Activated CD4-positive, alpha-beta T cell treated with anti-CD3 and anti-CD28 coated beads, Interleukin-2, amount 10 ng/mL, durations not matched to agents 7 days and 5 days (primary cell): ENCODE results near the gene CCDC167. TPM values are rescaled to one million over a fixed set of nuclear protein-coding genes. Genes with fewer than 3 reads are reported as not detected.
A peak's percentile ranks its signal among the peaks of the same experiment; 100 is the strongest.

Source experiments
- CTCF ChIA-PET: fragments of 350-600 bp; sonication (Branson Sonifier 250); formaldehyde crosslinking; loops from one replicate; lab custom pipeline; 2021; ENCODE audit warnings: antibody characterized with exemption; lab: Charles Lee
- POLR2A ChIA-PET: fragments of 350-600 bp; sonication (Branson Sonifier 250); formaldehyde crosslinking; loops from one replicate; lab custom pipeline; 2021; ENCODE audit warnings: antibody characterized with exemption; lab: Charles Lee
- DNase-seq: peaks from one replicate; pipeline ENCODE4 v3.0.0-alpha.2; 2020
- H3K27ac Mint-ChIP-seq: one replicate; pipeline ENCODE4 v1.8.0; 2021; ENCODE audit warnings: mild to moderate bottlenecking, moderate library complexity, mixed read lengths
- H3K27me3 Mint-ChIP-seq: one replicate; pipeline ENCODE4 v1.8.0; 2021; ENCODE audit warnings: mixed read lengths
- H3K36me3 Mint-ChIP-seq: one replicate; pipeline ENCODE4 v1.8.0; 2021; ENCODE audit warnings: low read depth, mixed read lengths
- H3K4me1 Mint-ChIP-seq: one replicate; pipeline ENCODE4 v1.8.0; 2021; ENCODE audit warnings: mixed read lengths
- H3K4me3 Mint-ChIP-seq: one replicate; pipeline ENCODE4 v1.8.0; 2021; ENCODE audit warnings: mild to moderate bottlenecking, moderate library complexity, mixed read lengths
- H3K9me3 Mint-ChIP-seq: one replicate; pipeline ENCODE4 v1.8.0; 2021; ENCODE audit warnings: mixed read lengths
- total RNA-seq, 2 experiments: library from RNA; stranded (reverse); gene quantifications; one replicate each; pipeline ENCODE4 v1.2.3, GENCODE V29; 2021

Gene CCDC167
- total RNA-seq, 2 experiments from 2014 or later, result 54.8 to 60.9 TPM

GRCh38 chr6:37524970-37525318, 25.3 kb upstream of the CCDC167 start:
- H3K36me3 Mint-ChIP-seq, result peaks cover 4% of the 10 kb centered on the region
- ChIA-PET CTCF (interaction anchor here (0.9 kb wide), 1 partner anchor 13 kb away, joined by 4 read pairs; no protein-coding TSS in a partner anchor), POLR2A (interaction anchor here (0.6 kb wide), 1 partner anchor 501 kb away, joined by 3 read pairs; no protein-coding TSS in a partner anchor)
- DNase-seq, result no peak
- H3K27ac Mint-ChIP-seq, result no peak overlapping the region
- no peaks in the 10 kb centered on the region for H3K27me3 Mint-ChIP-seq
- no peaks in the 10 kb centered on the region for H3K9me3 Mint-ChIP-seq
- H3K4me3 Mint-ChIP-seq, result no peak overlapping the region
- H3K4me1 Mint-ChIP-seq, result peaks cover 33% of the 10 kb centered on the region

- CTCF ChIA-PET, result interaction anchor here (0.9 kb wide), 1 partner anchor 14 kb away, joined by 4 read pairs; no protein-coding TSS in a partner anchor
Observed at GRCh38 chr6:37524025-37524969, 24.6 kb upstream of the CCDC167 start.

DNA sequence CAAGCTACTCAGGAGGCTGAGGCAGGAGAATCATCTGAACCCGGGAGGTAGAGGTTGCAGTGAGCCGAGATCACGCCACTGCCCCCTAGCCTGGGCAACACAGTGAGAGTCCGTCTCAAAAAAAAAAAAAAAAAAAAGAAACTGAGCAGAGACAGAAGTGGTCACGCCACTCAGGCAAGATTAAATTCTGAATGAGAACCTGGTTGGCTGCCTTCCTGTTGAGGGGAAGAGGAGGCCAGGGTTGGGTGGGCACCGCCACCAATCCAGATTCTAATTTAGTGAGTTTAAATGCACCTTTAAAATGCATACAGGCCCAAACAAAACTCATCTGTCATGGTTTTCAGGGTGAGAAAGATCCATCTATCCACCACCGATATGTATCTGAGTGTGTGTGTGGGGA, 23.7 kb upstream of the CCDC167 start:
- H3K36me3 Mint-ChIP-seq, result peaks cover 16% of the 10 kb centered on the region
- CTCF ChIA-PET, result interaction anchor here (1.4 to 1.6 kb wide), 4 partner anchors 9 to 140 kb away, joined by 3 to 4 read pairs (median 4); no protein-coding TSS in a partner anchor
- peaks cover 45% of the 10 kb centered on the region for H3K4me1 Mint-ChIP-seq

More at GRCh38 chr6:37524025-37524969, 24.6 kb upstream of the CCDC167 start:
- POLR2A ChIA-PET, result interaction anchor here (0.6 kb wide), 1 partner anchor 500 kb away, joined by 3 read pairs; no protein-coding TSS in a partner anchor
- no peaks in the 10 kb centered on the region for H3K9me3 Mint-ChIP-seq
- DNase-seq, result no peak
- peaks cover 8% of the 10 kb centered on the region for H3K36me3 Mint-ChIP-seq
- H3K4me1 Mint-ChIP-seq, result peaks cover 36% of the 10 kb centered on the region
- H3K27me3 Mint-ChIP-seq, result no peaks in the 10 kb centered on the region
- no peak overlapping the region for H3K27ac Mint-ChIP-seq
- H3K4me3 Mint-ChIP-seq, result no peak overlapping the region

GRCh38 chr6:37522836-37523235, 23.1 kb upstream of the CCDC167 start:
- peaks cover 51% of the 10 kb centered on the region for H3K4me1 Mint-ChIP-seq

More for the DNA sequence above, 23.7 kb upstream of the CCDC167 start:
- H3K27ac Mint-ChIP-seq, result no peak overlapping the region
- POLR2A ChIA-PET, result no interaction called here
- no peaks in the 10 kb centered on the region for H3K27me3 Mint-ChIP-seq
- H3K4me3 Mint-ChIP-seq, result no peak overlapping the region
- H3K9me3 Mint-ChIP-seq, result no peaks in the 10 kb centered on the region
- no peak for DNase-seq

GRCh38 chr6:37521674-37522073, 22.0 kb upstream of the CCDC167 start:
- no peak for DNase-seq
- ChIA-PET CTCF (interaction anchor here (1.2 to 1.5 kb wide), 2 partner anchors 13 to 17 kb away, joined by 3 read pairs; no protein-coding TSS in a partner anchor), POLR2A (interaction anchor here (0.6 kb wide), 1 partner anchor 30 kb away, joined by 3 read pairs; no protein-coding TSS in a partner anchor)
- Mint-ChIP-seq H3K4me3 (no peak overlapping the region), H3K9me3 (no peaks in the 10 kb centered on the region), H3K27me3 (no peaks in the 10 kb centered on the region), H3K4me1 (peaks cover 55% of the 10 kb centered on the region), H3K36me3 (peaks cover 18% of the 10 kb centered on the region), H3K27ac (no peak overlapping the region)

More at GRCh38 chr6:37522836-37523235, 23.1 kb upstream of the CCDC167 start:
- Mint-ChIP-seq H3K27ac (no peak overlapping the region), H3K4me3 (no peak overlapping the region), H3K27me3 (no peaks in the 10 kb centered on the region), H3K36me3 (peaks cover 18% of the 10 kb centered on the region), H3K9me3 (no peaks in the 10 kb centered on the region)
- ChIA-PET CTCF (interaction anchor here (1.2 to 1.6 kb wide), 5 partner anchors 10 to 140 kb away, joined by 3 to 4 read pairs (median 4); no protein-coding TSS in a partner anchor), POLR2A (no interaction called here)
- no peak for DNase-seq

DNA sequence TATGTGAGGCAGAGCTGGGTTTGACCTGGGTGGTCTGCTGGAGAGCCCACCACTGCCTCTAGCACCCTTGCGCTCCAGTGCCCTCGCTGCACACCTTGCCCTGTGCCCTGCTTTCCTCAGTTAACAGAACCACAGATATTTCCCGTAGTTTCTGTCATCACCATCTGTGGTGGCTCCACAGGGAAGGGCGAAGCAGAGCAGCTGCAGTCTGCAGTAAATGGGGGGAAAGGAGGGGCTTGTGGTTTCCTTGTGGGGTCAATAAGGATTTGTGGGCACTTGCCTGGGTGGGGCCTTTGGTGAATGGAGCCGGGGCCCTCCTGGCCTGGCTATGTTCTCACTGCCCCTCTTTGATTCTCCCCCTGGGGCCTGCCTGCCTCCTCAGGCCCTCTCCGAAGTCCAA, 21.2 kb upstream of the CCDC167 start:
- POLR2A ChIA-PET, result no interaction called here
- no peak for DNase-seq
- Mint-ChIP-seq H3K4me3 (no peak overlapping the region), H3K9me3 (no peaks in the 10 kb centered on the region), H3K27ac (no peak overlapping the region), H3K4me1 (peaks cover 57% of the 10 kb centered on the region), H3K27me3 (no peaks in the 10 kb centered on the region), H3K36me3 (peaks cover 18% of the 10 kb centered on the region)
- CTCF ChIA-PET, result no interaction called here

GRCh38 chr6:37519461-37519860, 19.8 kb upstream of the CCDC167 start:
- Mint-ChIP-seq H3K27me3 (no peaks in the 10 kb centered on the region), H3K9me3 (no peaks in the 10 kb centered on the region), H3K36me3 (peaks cover 18% of the 10 kb centered on the region), H3K27ac (no peak overlapping the region), H3K4me1 (peaks cover 64% of the 10 kb centered on the region), H3K4me3 (no peak overlapping the region)
- DNase-seq, result no peak
- POLR2A ChIA-PET, result no interaction called here
- CTCF ChIA-PET, result interaction anchor here (1.2 kb wide), 1 partner anchor 586 kb away, joined by 3 read pairs; no protein-coding TSS in a partner anchor

- no peaks in the 10 kb centered on the region for H3K9me3 Mint-ChIP-seq
- peak overlapping the region; percentile 97 for H3K27ac Mint-ChIP-seq
- peaks cover 18% of the 10 kb centered on the region for H3K36me3 Mint-ChIP-seq
- DNase-seq, result no peak
- peaks cover 75% of the 10 kb centered on the region for H3K4me1 Mint-ChIP-seq
- ChIA-PET POLR2A (no interaction called here), CTCF (interaction anchor here (0.6 to 2.7 kb wide), 3 partner anchors 16 to 40 kb away, joined by 3 to 9 read pairs (median 4); no protein-coding TSS in a partner anchor)
- H3K4me3 Mint-ChIP-seq, result peak overlapping the region; percentile 83
- no peaks in the 10 kb centered on the region for H3K27me3 Mint-ChIP-seq
Observed at GRCh38 chr6:37518116-37518515, 18.4 kb upstream of the CCDC167 start.

DNA sequence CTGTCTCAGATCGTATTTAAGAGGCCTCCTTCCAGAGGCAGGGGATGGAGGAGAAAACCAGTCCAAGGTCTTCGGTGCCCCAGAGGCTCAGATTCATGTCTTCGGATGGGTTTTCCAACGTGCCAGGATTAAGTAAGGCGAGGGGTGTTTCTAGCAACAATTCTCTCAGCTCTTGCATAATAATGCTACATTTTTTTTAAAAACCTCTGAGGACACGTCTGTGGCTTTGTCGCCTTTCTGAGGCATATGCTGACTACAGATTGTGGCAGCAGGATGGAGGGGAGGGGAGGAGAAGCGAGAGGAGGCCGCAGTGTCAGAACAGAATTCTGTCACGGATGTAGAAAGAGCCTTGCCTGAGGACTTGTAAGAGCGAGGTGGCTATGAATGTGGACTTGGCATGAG, 17.7 kb upstream of the CCDC167 start:
- Mint-ChIP-seq H3K9me3 (no peaks in the 10 kb centered on the region), H3K27me3 (no peaks in the 10 kb centered on the region), H3K4me1 (peaks cover 76% of the 10 kb centered on the region), H3K36me3 (peaks cover 18% of the 10 kb centered on the region), H3K27ac (peak overlapping the region; percentile 97), H3K4me3 (peak overlapping the region; percentile 83)
- ChIA-PET CTCF (interaction anchor here (2.1 to 2.8 kb wide), 4 partner anchors 11 to 16 kb away, joined by 5 to 13 read pairs (median 9); no protein-coding TSS in a partner anchor), POLR2A (interaction anchor here (1.5 kb wide), 1 partner anchor 30 kb away, joined by 5 read pairs; no protein-coding TSS in a partner anchor)
- peak; percentile 89 for DNase-seq

- Mint-ChIP-seq H3K4me3 (peak overlapping the region; percentile 83), H3K27ac (peak overlapping the region; percentile 97), H3K9me3 (no peaks in the 10 kb centered on the region), H3K36me3 (peaks cover 18% of the 10 kb centered on the region), H3K4me1 (peaks cover 75% of the 10 kb centered on the region), H3K27me3 (no peaks in the 10 kb centered on the region)
- DNase-seq, result no peak
- ChIA-PET CTCF (interaction anchor here (1.4 to 2.8 kb wide), 5 partner anchors 10 to 97 kb away, joined by 3 to 13 read pairs (median 9); no protein-coding TSS in a partner anchor), POLR2A (interaction anchor here (0.6 to 1.5 kb wide), 3 partner anchors 17 to 488 kb away, joined by 3 to 5 read pairs (median 3); partner anchors contain the start of gene CCDC167)
Observed at GRCh38 chr6:37516920-37517405, 17.3 kb upstream of the CCDC167 start.

DNA sequence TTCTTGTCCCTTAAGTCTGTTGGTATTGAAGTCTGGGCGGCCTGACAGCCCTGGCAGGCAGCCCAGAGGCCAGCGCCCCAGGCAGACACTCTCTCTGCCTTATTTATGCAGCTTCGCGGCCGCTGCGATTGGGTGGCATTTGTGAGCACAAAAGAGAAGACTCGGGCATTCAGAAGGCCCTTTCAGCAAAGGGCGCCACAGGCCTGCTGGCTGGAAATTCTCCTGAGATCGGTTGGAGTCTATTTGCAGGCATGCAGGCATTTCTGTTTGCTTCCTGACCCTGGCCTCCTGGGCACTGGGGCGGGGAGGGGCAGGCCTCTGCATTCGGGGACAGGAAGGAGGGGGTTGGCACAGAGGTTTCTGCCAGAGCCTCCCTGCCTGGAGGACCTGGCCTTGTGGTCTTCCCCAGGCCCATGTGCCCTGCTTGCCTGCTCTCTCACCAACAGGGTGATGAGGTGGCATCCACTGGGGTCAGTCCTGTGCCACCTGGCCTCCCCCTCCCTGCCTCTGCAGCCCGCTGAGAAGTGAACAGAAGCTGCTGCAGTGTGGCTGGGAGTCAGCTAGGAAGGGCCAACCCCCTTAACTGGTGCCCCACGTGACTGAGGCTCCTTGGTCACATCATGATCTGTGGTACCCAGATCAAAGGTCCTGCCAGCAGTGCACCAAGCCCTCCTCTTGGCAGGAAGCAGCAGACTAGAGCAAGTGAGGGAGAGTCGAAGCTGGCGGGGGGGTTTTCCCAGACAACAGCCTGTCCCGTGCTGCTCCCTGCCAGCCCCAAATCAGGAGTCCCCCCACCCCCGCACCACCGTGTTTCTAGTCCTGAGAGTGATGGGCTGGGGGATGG, 16.6 kb upstream of the CCDC167 start:
- peak overlapping the region; percentile 83 for H3K4me3 Mint-ChIP-seq
- POLR2A ChIA-PET, result interaction anchor here (0.6 to 1.5 kb wide), 3 partner anchors 16 to 487 kb away, joined by 3 to 5 read pairs (median 3); partner anchors contain the start of gene CCDC167
- no peaks in the 10 kb centered on the region for H3K27me3 Mint-ChIP-seq
- CTCF ChIA-PET, result interaction anchor here (0.5 to 2.8 kb wide), 8 partner anchors 10 to 253 kb away, joined by 3 to 13 read pairs (median 4); no protein-coding TSS in a partner anchor
- peaks cover 72% of the 10 kb centered on the region for H3K4me1 Mint-ChIP-seq
- peak overlapping the region; percentile 97 for H3K27ac Mint-ChIP-seq
- H3K9me3 Mint-ChIP-seq, result no peaks in the 10 kb centered on the region
- DNase-seq, result peak; percentile 94
- H3K36me3 Mint-ChIP-seq, result peaks cover 18% of the 10 kb centered on the region
